ENCODE data around the gene FEM1C.

GRCh38 chr5:115544043-115544435, 536 bp downstream of the FEM1C start:
- TF ChIP-seq CTCF (IDR thresholded peaks at IDR 0.05; ENCODE audit: insufficient read depth, low read length) (no peak), POLR2AphosphoS5 (IDR thresholded peaks at IDR 0.05; ENCODE audit: low read depth) (no peak)
